A673 (cell line): ENCODE results near the gene FAM131C.

ENCODE experiments used
- EZH2 ChIP-seq: fragments of 200-600 bp; sonication (generic); IDR thresholded peaks from 2 replicates; pipeline ENCODE4 v1.6.1; 2017; ENCODE audit warnings: borderline replicate concordance, low read depth, mild to moderate bottlenecking, mixed read lengths, antibody characterized with exemption, low read length; ENCODE audit not compliant: poor library complexity, severe bottlenecking
- TF ChIP-seq, protein P1 (sequence below): fragments of 300-800, 200-600 bp; sonication (generic); conservative IDR thresholded peaks from 2 replicates; pipeline ENCODE4 v1.5.1; 2017; ENCODE audit warnings: low read depth, mild to moderate bottlenecking, antibody characterized with exemption, low read length, moderate library complexity, mixed read lengths

DNA sequence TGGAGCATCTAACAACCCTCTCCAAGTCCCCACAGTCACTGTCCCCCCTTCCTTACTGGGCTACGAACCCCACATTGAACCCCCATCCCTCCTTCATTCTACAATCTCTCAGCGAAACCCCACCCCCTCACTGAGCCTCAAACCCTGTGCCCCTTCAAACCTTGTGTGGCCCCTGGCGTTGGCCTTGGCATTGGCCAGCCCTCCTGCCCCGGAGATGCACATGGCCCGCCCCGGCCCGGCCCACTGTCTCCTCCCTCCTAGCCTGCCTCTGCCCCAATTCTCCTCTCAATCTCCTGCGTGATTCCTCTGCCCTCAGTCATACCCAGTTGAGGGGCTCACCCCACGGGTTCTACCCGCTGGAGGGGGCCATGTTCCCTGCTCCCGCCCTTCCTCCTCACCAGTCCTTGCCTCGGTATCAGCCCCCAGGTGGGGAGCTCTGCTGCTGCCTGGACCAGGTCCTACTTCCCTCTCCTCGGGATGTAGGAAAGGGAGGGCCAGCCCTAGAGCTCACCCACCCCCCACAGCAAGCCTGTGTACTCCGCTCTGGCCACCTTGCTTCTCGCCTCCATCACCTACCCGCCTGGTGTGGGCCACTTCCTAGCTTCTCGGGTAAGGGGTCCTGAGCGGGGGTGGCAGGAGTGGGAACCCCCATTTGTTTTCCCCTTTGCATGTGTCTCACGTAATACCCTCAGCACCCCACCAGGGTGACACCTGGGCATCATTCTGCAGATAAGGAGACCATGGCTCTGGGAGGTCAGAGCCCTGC, 45.0 kb downstream of the FAM131C start:
- TF ChIP-seq, protein P1, sequence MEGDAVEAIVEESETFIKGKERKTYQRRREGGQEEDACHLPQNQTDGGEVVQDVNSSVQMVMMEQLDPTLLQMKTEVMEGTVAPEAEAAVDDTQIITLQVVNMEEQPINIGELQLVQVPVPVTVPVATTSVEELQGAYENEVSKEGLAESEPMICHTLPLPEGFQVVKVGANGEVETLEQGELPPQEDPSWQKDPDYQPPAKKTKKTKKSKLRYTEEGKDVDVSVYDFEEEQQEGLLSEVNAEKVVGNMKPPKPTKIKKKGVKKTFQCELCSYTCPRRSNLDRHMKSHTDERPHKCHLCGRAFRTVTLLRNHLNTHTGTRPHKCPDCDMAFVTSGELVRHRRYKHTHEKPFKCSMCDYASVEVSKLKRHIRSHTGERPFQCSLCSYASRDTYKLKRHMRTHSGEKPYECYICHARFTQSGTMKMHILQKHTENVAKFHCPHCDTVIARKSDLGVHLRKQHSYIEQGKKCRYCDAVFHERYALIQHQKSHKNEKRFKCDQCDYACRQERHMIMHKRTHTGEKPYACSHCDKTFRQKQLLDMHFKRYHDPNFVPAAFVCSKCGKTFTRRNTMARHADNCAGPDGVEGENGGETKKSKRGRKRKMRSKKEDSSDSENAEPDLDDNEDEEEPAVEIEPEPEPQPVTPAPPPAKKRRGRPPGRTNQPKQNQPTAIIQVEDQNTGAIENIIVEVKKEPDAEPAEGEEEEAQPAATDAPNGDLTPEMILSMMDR, result no peak
- no peak for TF ChIP-seq EZH2
